Measurements from ENCODE around the gene TEKT2. TPM values are rescaled to one million over a fixed set of nuclear protein-coding genes. Genes with fewer than 3 reads are reported as not detected.

The TEKT2 gene
- total RNA-seq, 1 experiment from 2014 or later = 0.20 TPM

- Histone ChIP-seq H4K8ac (replicated peaks; ENCODE audit: insufficient read length, low read depth, low read length) (no peak overlapping the region), H3K79me1 (ENCODE audit: insufficient read depth, low read depth, low read length, poor library complexity, severe bottlenecking) (no peaks in the 10 kb centered on the region), H2BK120ac (ENCODE audit: low read depth, low read length, poor library complexity, severe bottlenecking) (no peak overlapping the region), H3K4me1 (ENCODE audit: insufficient read depth, low read length) (no peaks in the 10 kb centered on the region), H4K20me1 (ENCODE audit: control insufficient read depth, insufficient read depth, insufficient read length) (no peaks in the 10 kb centered on the region), H3K27ac (ENCODE audit: insufficient read length, low read depth, low read length) (no peak overlapping the region), H3K9me3 (ENCODE audit: control insufficient read depth, low read depth, low read length) (no peaks in the 10 kb centered on the region), H2AK5ac (ENCODE audit: insufficient read length, low read length) (no peak overlapping the region), H3K14ac (ENCODE audit: insufficient read depth, low read length) (no peak overlapping the region), H3T11ph (ENCODE audit: low read length) (no peak overlapping the region), H2AFZ (ENCODE audit: low read length) (no peak overlapping the region), H2BK5ac (ENCODE audit: insufficient read length, low read length) (no peak overlapping the region), H3K4ac (ENCODE audit: low read depth, low read length) (no peak overlapping the region), H3K56ac (ENCODE audit: insufficient read length, low read depth, low read length) (no peak overlapping the region), H4K91ac (ENCODE audit: insufficient read length, low read depth, low read length) (no peak overlapping the region), H4K5ac (ENCODE audit: insufficient read length, low read depth, low read length) (no peak overlapping the region), H3K9ac (ENCODE audit: extremely low read depth, insufficient read length, low read length) (no peak overlapping the region), H3K27me3 (ENCODE audit: insufficient read depth, low read length) (no peaks in the 10 kb centered on the region), H3K79me2 (ENCODE audit: insufficient read depth, low read length) (no peaks in the 10 kb centered on the region), H2BK20ac (ENCODE audit: low read depth, low read length, poor library complexity, severe bottlenecking) (no peak overlapping the region), H3K18ac (ENCODE audit: insufficient read length, low read depth, low read length) (no peak overlapping the region), H3K23ac (ENCODE audit: insufficient read length, low read depth, low read length) (no peak overlapping the region), H2BK12ac (ENCODE audit: insufficient read length, low read depth, low read length) (no peak overlapping the region), H3K4me2 (ENCODE audit: insufficient read depth, insufficient read length, low read length) (no peak overlapping the region), H2BK15ac (ENCODE audit: low read depth, low read length) (no peak overlapping the region), H3K23me2 (ENCODE audit: insufficient read length, low read depth, low read length, poor library complexity, severe bottlenecking) (no peaks in the 10 kb centered on the region)
- no peak for DNase-seq
- H3K27ac Mint-ChIP-seq = no peak overlapping the region
- no peak overlapping the region for H3K4me3 Mint-ChIP-seq
- H3K36me3 Mint-ChIP-seq (ENCODE audit: insufficient read depth in 1 of 3, low read depth in 3 of 3) = no peaks in the 10 kb centered on the region
- no peaks in the 10 kb centered on the region for H3K9me3 Mint-ChIP-seq
- TF ChIP-seq CTCF (conservative IDR thresholded peaks at IDR 0.05) = no peak
- H3K4me1 Mint-ChIP-seq = peaks cover 8 to 10% of the 10 kb centered on the region in 2 experiments
- H3K27me3 Mint-ChIP-seq (ENCODE audit: low read depth) = no peaks in the 10 kb centered on the region
These were observed 16.0 kb upstream of the TEKT2 start for GRCh38 chr1:36067871-36068270.

Data from H9 (cell line).